Lower lobe of right lung (tissue), 2 donors: ENCODE data around the gene DEPDC5. TPM values are rescaled to one million over a fixed set of nuclear protein-coding genes. Genes with fewer than 3 reads are reported as not detected.

Experiments used
- ATAC-seq, 2 donors: fragments of 200-7000 bp; cut with Tn5 transposase; one replicate each; pipeline ENCODE4 v1.9.1; 2020 to 2022; ENCODE audit warnings: mild to moderate bottlenecking in 2 of 2, moderate library complexity in 2 of 2
- DNase-seq: peaks from one replicate; pipeline ENCODE4 v3.0.0-alpha.2; 2020
- H3K27ac ChIP-seq: fragments of 200-600 bp; one replicate; pipeline ENCODE4 v1.8.0; 2022
- H3K27me3 ChIP-seq: fragments of 200-600 bp; one replicate; pipeline ENCODE4 v1.8.0; 2022; ENCODE audit warnings: low read depth
- H3K36me3 ChIP-seq: fragments of 200-600 bp; one replicate; pipeline ENCODE4 v1.8.0; 2022; ENCODE audit warnings: mild to moderate bottlenecking
- H3K4me1 ChIP-seq: fragments of 200-600 bp; one replicate; pipeline ENCODE4 v1.8.0; 2022
- H3K4me3 ChIP-seq: fragments of 200-600 bp; one replicate; pipeline ENCODE4 v1.8.0; 2022; ENCODE audit warnings: mild to moderate bottlenecking
- H3K9me3 ChIP-seq: fragments of 200-600 bp; one replicate; pipeline ENCODE4 v1.8.0; 2022
- intact Hi-C: fragments of 100-400 bp; cut with DNase I; formaldehyde crosslinking; loops from one replicate; pipeline ENCODE4 v1.11.0; 2022
- total RNA-seq: library from RNA; stranded (reverse); fragmentation: NEBNext Ultra II Directional; extraction: Animal tissue kit (Norgen Biotek cat#: 25700); gene quantifications from one replicate; pipeline ENCODE4 v1.2.1, GENCODE V29; 2021
- TF ChIP-seq, protein P1 (sequence below): fragments of 200-600 bp; IDR thresholded peaks from one replicate; pipeline ENCODE4 v1.8.0; 2022; ENCODE audit warnings: antibody characterized with exemption, mild to moderate bottlenecking
- donor health status: DM: no; HTN: yes; CAD: no; lungs with severe emphysema.

DEPDC5 gene
- total RNA-seq, 1 donor from 2014 or later = 29.0 TPM

DNA sequence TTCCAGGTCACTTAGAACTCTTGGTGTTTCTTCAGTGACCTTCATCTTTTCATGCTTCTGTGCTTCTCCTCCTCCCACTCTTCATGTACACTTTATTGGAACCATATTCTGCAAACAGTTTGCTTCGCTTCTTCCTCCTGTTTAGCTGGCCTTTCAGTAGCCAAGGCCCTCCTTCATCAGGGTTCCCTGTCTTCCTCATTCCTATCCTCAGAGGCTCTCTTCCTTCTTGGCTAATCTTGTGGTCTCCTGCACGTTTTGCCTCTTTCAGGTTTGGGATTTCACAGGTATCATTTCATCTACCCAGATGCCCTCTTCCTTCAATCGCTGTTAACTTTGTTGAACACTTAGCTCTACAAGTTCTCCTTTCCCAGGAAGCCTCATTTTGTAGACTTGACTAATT lies 66.8 kb downstream of the DEPDC5 start:
- H3K27me3 ChIP-seq = no peaks in the 10 kb centered on the region
- TF ChIP-seq, protein P1, sequence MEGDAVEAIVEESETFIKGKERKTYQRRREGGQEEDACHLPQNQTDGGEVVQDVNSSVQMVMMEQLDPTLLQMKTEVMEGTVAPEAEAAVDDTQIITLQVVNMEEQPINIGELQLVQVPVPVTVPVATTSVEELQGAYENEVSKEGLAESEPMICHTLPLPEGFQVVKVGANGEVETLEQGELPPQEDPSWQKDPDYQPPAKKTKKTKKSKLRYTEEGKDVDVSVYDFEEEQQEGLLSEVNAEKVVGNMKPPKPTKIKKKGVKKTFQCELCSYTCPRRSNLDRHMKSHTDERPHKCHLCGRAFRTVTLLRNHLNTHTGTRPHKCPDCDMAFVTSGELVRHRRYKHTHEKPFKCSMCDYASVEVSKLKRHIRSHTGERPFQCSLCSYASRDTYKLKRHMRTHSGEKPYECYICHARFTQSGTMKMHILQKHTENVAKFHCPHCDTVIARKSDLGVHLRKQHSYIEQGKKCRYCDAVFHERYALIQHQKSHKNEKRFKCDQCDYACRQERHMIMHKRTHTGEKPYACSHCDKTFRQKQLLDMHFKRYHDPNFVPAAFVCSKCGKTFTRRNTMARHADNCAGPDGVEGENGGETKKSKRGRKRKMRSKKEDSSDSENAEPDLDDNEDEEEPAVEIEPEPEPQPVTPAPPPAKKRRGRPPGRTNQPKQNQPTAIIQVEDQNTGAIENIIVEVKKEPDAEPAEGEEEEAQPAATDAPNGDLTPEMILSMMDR = no peak
- ATAC-seq = no peak
- intact Hi-C loops = no loop called here
- H3K36me3 ChIP-seq = peaks cover 91% of the 10 kb centered on the region
- no peak overlapping the region for H3K27ac ChIP-seq
- no peak for DNase-seq
- no peaks in the 10 kb centered on the region for H3K4me1 ChIP-seq
- H3K4me3 ChIP-seq = no peak overlapping the region
- no peaks in the 10 kb centered on the region for H3K9me3 ChIP-seq

DNA sequence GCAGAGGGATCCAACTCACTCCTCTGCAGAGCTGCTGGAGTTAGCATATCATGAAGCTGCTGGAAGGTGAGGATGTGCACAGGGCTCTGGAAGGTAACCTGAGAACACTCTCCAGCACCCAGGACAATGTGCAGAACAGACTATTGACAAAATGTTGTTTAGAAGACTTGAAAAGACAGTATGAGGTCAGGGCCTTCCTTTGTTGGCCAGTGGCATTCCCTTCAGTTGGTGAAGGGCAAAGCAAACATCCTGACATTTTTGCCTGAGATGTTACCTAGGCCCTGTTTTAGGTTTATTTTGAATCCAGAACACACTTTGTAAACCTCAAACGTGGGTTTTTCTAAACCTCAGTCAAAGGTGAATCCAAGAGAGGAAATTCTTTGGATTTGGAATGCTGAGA lies 67.8 kb downstream of the DEPDC5 start:
- Histone ChIP-seq H3K27me3 (no peaks in the 10 kb centered on the region), H3K9me3 (no peaks in the 10 kb centered on the region), H3K27ac (no peak overlapping the region), H3K36me3 (peaks cover 91% of the 10 kb centered on the region), H3K4me3 (no peak overlapping the region), H3K4me1 (no peaks in the 10 kb centered on the region)
- TF ChIP-seq, protein P1 = no peak
- no peak for DNase-seq
- no peak for ATAC-seq
- intact Hi-C loops = no loop called here

DNA sequence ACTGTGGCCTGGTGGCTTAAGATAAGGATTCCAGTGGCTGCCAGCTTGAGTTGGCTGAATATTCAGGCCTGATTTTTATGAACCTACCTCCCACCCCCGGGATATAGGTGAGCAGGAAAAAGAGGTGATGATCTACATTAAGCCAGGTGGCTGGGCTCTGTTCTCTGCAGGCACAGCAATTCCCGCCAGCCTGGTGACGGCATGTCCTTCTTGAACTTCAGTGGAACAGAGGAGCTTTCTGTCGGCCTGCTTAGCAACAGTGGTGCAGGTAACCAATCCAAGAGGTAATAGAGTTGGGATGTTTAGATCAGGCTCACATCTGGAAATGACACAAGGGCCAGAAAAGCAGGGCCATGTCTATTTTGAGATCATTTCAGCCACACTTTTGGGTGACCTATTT lies 68.7 kb downstream of the DEPDC5 start:
- peaks cover 91% of the 10 kb centered on the region for H3K36me3 ChIP-seq
- TF ChIP-seq, protein P1 = no peak
- DNase-seq (no peak), ATAC-seq (no peak)
- no peak overlapping the region for H3K4me3 ChIP-seq
- H3K27ac ChIP-seq = no peak overlapping the region
- intact Hi-C loops = no loop called here
- no peaks in the 10 kb centered on the region for H3K27me3 ChIP-seq
- no peaks in the 10 kb centered on the region for H3K9me3 ChIP-seq
- H3K4me1 ChIP-seq = no peaks in the 10 kb centered on the region

DNA sequence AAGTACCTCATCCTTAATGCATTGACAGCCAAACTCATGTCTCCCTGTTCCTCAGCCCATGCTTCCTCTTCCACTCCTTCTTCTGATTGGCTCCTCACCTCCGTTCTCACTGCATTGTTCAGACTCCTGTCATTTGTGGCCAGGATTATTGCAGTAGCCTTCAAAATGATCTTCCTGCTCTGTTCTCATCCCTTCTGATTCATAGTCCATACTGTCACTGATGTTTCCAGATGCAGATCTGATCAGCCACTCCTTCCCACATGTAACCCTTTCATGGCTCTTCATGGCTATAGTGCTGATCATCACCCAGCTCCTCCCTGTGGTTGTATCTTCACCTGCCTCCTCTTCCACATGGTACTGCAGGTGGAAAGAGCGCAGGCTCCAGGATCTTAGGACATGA lies 71.7 kb downstream of the DEPDC5 start:
- Histone ChIP-seq H3K4me1 (no peaks in the 10 kb centered on the region), H3K4me3 (no peak overlapping the region), H3K27me3 (no peaks in the 10 kb centered on the region), H3K9me3 (no peaks in the 10 kb centered on the region), H3K36me3 (peaks cover 86% of the 10 kb centered on the region), H3K27ac (no peak overlapping the region)
- TF ChIP-seq, protein P1 = no peak
- no peak for ATAC-seq
- intact Hi-C loops = no loop called here
- no peak for DNase-seq

DNA sequence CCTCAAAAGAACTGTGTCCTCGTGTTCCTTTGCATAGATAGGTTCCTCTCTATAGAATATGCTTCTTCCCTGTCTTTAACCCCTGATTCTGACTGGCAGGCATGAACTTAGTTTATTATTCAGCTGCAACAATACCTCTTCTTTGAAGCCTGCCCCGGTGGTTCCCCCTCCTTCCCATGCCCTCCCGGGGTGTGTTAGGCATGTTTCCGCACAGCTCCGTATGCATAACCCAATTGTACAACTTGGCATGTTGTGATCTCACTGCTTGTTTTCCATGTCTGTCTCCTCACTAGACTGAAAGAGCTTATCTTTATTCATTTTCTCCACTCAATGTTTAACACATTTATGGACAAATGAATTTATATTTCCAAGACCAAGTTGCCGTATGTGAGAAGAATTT lies 72.6 kb downstream of the DEPDC5 start:
- Histone ChIP-seq H3K9me3 (no peaks in the 10 kb centered on the region), H3K4me1 (no peaks in the 10 kb centered on the region), H3K27ac (no peak overlapping the region), H3K36me3 (peaks cover 83% of the 10 kb centered on the region), H3K27me3 (no peaks in the 10 kb centered on the region), H3K4me3 (no peak overlapping the region)
- TF ChIP-seq, protein P1 = no peak
- DNase-seq = no peak
- no peak for ATAC-seq
- intact Hi-C loops = no loop called here

DNA sequence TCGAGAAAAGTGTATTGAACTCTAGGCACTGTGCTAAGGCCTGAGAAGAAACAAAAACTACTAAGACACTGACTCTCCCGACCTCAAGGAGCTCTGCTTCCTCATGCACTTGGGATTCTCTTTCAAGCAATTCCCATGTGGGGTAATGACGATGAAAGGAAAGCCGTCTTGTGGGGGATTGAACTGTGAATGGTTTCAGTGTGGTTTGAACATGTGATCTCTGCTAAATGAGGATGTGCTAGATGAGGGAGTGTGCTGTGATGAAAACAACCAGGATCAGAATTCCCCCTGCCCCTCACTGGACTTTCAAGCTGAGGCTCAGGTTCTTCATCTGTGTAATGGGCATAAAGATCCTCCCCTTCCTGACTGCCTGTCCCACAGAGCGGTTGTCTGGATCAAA lies 74.9 kb downstream of the DEPDC5 start:
- peaks cover 70% of the 10 kb centered on the region for H3K36me3 ChIP-seq
- TF ChIP-seq, protein P1 = no peak

More for the DNA sequence above, 74.9 kb downstream of the DEPDC5 start:
- H3K27me3 ChIP-seq = no peaks in the 10 kb centered on the region
- intact Hi-C loops = no loop called here
- H3K4me3 ChIP-seq = no peak overlapping the region
- H3K9me3 ChIP-seq = no peaks in the 10 kb centered on the region
- H3K4me1 ChIP-seq = no peaks in the 10 kb centered on the region
- H3K27ac ChIP-seq = no peak overlapping the region
- DNase-seq (no peak), ATAC-seq (no peak)
